Activated CD8-positive, alpha-beta T cell treated with anti-CD3 and anti-CD28 coated beads, Interleukin-2, amount 10 ng/mL, durations not matched to agents 7 days and 5 days (primary cell): Measurements from ENCODE around the gene PRKAG2. TPM values are rescaled to one million over a fixed set of nuclear protein-coding genes. Genes with fewer than 3 reads are reported as not detected.

Experiments used
- ATAC-seq: fragments of 150-1000 bp; cut with Tn5 transposase; one replicate; pipeline ENCODE4 v1.10.0; 2021; ENCODE audit warnings: moderate library complexity
- CTCF ChIA-PET: fragments of 350-600 bp; sonication (Branson Sonifier 250); formaldehyde crosslinking; loops from one replicate; lab custom pipeline; 2021; ENCODE audit warnings: antibody characterized with exemption; lab: Charles Lee
- POLR2A ChIA-PET: fragments of 350-600 bp; sonication (Branson Sonifier 250); formaldehyde crosslinking; loops from one replicate; lab custom pipeline; 2021; ENCODE audit warnings: antibody characterized with exemption; lab: Charles Lee
- DNase-seq: peaks from one replicate; pipeline ENCODE4 v3.0.0-alpha.2; 2020
- H3K27ac Mint-ChIP-seq: one replicate; pipeline ENCODE4 v1.8.0; 2021; ENCODE audit warnings: mild to moderate bottlenecking, mixed read lengths
- H3K27me3 Mint-ChIP-seq: one replicate; pipeline ENCODE4 v1.8.0; 2021; ENCODE audit warnings: low read depth, mixed read lengths
- H3K36me3 Mint-ChIP-seq: one replicate; pipeline ENCODE4 v1.8.0; 2021; ENCODE audit warnings: low read depth, mixed read lengths
- H3K4me1 Mint-ChIP-seq: one replicate; pipeline ENCODE4 v1.8.0; 2021; ENCODE audit warnings: low read depth, mixed read lengths
- H3K4me3 Mint-ChIP-seq: one replicate; pipeline ENCODE4 v1.8.0; 2021; ENCODE audit warnings: mild to moderate bottlenecking, mixed read lengths
- H3K9me3 Mint-ChIP-seq: one replicate; pipeline ENCODE4 v1.8.0; 2022; ENCODE audit warnings: mixed read lengths; ENCODE audit not compliant: insufficient read depth
- total RNA-seq, 2 experiments: library from RNA; stranded (reverse); gene quantifications; one replicate each; pipeline ENCODE4 v1.2.3, GENCODE V29; 2021

PRKAG2 gene
- total RNA-seq, 2 experiments from 2014 or later = 23.6 to 28.3 TPM

DNA sequence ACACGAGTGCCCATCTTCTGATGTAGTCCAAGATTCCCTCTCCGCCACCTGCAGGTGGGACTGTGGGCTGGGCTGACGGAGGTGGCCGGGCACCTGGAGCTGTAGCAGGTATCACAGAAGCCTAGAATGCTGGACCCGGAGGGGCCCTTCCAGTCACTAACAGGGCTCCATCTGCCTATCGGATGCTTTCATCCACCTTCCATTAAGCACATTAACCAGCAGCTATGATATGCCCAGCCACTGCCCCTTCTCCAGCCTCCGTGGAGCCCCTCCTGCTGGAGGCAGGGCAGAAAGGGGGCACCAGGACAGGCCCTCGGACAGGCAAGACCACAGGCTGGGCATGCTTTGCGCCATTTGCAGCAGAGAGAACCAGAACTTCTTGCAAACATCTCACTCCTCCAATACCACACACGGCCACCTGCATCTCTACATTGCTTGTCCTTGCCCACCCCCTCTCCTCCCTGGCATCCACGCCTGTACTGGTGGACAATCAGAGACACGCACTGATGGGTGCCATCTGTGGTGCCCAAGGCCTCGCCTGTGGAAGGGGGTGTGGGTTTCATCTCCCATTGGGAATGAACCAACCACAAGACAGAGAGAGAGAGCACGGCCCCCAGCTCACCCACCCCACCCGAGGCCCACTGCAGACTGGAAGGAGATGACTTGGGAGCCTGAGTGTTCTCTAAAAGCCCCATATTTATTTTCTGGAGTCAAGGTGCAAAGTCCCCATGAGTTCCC, 16.8 kb downstream of the PRKAG2 start:
- CTCF ChIA-PET = interaction anchor here (2.4 kb wide), 1 partner anchor 77 kb away, joined by 8 read pairs; no protein-coding TSS in a partner anchor
- Mint-ChIP-seq H3K4me1 (no peaks in the 10 kb centered on the region), H3K36me3 (no peaks in the 10 kb centered on the region), H3K27ac (no peak overlapping the region), H3K9me3 (no peaks in the 10 kb centered on the region), H3K4me3 (no peak overlapping the region), H3K27me3 (no peaks in the 10 kb centered on the region)
- POLR2A ChIA-PET = interaction anchor here (0.6 to 0.8 kb wide), 2 partner anchors 20 to 37 kb away, joined by 3 read pairs; no protein-coding TSS in a partner anchor
- DNase-seq (no peak), ATAC-seq (no peak)

DNA sequence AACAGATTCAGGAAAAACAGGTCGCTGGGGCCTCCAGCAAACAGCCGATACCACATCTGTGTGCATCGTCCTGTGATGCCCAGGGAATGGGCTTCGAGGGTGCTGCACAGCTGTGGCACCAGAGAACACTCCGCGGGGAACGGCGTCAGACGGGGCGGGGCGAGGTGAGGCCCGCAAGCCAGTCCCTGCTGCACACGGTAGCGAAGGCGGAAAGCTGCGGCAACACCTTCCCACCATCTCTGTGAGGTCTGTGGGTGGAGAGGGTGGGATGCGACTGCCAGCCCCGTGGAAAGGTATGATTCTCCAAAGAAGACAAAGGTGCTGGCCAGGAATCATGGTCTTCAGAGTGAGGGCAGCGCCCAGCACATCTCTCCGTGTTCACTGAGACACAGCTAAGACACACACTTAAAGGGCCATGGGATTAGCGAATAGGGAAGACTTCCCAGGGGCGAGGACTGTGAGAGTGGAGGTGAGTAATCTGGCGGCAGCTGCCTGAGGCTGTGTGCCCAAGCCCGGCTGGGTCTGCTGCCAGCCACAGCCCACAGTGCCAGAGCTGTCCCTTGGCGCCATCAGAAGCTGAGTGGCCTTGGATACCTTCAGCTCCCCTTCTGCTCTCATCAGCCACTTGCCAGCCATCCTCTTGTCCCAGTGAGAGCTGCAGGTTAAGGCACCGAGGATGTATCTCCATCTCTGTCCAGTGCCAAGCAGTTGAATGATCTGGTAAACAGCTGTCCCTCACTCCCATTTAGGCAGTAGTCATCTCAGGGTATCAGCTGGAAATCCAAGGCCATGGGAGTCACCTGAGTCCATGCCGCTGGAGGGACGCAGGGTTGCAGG, 17.6 kb downstream of the PRKAG2 start:
- CTCF ChIA-PET = interaction anchor here (1.0 to 2.4 kb wide), 2 partner anchors 21 to 77 kb away, joined by 4 to 8 read pairs; no protein-coding TSS in a partner anchor

DNA sequence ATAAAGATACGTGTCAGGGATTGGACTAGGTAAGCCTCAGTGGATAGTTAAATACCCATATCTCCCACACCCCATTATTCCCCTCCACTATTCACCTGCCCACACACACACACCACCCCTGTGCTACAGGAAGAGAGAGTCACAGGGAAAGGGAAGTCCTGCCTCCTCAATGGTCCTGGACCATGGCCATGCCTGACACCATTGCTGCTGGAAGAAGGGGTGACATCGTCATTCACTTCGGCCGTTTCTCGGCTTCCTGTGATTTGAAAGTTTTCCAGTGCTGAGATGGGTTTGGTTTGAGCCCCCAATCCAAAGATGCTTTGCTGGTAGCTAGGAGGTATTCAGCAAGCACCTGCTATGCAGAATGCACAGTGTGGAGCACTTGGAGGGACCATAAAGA, 18.5 kb downstream of the PRKAG2 start:
- H3K9me3 Mint-ChIP-seq = no peaks in the 10 kb centered on the region
- POLR2A ChIA-PET = no interaction called here
- no peak overlapping the region for H3K4me3 Mint-ChIP-seq
- no peaks in the 10 kb centered on the region for H3K27me3 Mint-ChIP-seq
- ATAC-seq (no peak), DNase-seq (no peak)
- H3K4me1 Mint-ChIP-seq = no peaks in the 10 kb centered on the region
- no peak overlapping the region for H3K27ac Mint-ChIP-seq
- no peaks in the 10 kb centered on the region for H3K36me3 Mint-ChIP-seq
- CTCF ChIA-PET = interaction anchor here (1.0 to 2.4 kb wide), 2 partner anchors 20 to 76 kb away, joined by 4 to 8 read pairs; no protein-coding TSS in a partner anchor

More for the DNA sequence above, 17.6 kb downstream of the PRKAG2 start:
- Mint-ChIP-seq H3K9me3 (no peaks in the 10 kb centered on the region), H3K4me1 (no peaks in the 10 kb centered on the region), H3K36me3 (no peaks in the 10 kb centered on the region), H3K27ac (no peak overlapping the region), H3K4me3 (no peak overlapping the region), H3K27me3 (no peaks in the 10 kb centered on the region)
- POLR2A ChIA-PET = interaction anchor here (0.6 to 0.8 kb wide), 2 partner anchors 19 to 37 kb away, joined by 3 read pairs; no protein-coding TSS in a partner anchor
- no peak for DNase-seq
- no peak for ATAC-seq

DNA sequence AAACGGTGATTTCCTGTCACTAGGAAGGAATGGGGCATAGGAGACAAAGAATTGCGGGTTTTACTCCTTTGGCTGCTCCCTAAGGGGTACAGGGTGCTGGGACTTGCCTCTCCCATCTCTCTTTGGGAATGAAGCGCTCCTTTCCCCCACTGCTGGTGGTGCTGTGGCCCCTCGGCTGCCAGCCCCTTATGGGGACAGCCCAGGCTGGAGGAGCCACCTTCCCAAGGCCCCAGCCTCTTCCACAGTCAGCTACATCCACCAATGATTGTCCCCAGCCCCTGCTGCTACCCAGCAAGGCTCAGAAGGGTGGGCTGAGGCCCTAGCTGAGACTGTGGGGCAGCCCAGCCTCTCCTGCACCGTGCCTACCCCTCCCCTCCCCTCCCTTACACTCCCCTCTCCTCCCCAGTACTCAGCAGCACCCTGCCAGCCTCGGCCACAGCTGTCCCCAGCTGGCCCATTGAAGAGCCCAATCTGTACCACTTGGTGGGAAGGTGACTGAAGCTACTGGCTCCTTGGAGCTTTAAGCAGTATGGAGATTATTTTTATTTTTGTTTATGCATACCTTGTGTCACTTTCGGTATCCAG, 19.0 kb downstream of the PRKAG2 start:
- no peak for DNase-seq
- ChIA-PET POLR2A (no interaction called here), CTCF (interaction anchor here (2.4 kb wide), 1 partner anchor 75 kb away, joined by 8 read pairs; no protein-coding TSS in a partner anchor)
- ATAC-seq = no peak
- Mint-ChIP-seq H3K4me3 (no peak overlapping the region), H3K9me3 (no peaks in the 10 kb centered on the region), H3K27ac (no peak overlapping the region), H3K27me3 (no peaks in the 10 kb centered on the region), H3K36me3 (no peaks in the 10 kb centered on the region), H3K4me1 (peaks cover under 1% of the 10 kb centered on the region)

DNA sequence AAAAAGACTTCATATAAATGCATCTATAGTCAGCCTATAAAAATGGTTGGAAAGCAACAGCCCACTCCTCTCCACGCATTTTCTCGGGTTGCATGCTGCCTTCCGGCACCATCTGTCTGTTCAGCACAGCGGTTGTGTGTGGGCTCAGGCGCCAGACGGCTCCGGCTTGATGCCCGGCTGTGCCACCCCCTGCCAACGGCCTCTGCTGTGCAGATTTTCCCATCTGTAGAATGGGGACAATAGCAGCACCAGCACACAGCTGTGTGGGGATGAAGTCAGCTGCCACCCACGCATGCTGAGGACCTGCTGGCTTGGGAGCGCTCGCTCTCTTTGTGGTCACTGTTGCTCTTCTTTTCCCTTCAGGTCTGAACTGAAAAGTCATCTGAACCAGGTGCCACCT, 19.5 kb downstream of the PRKAG2 start:
- ATAC-seq (no peak), DNase-seq (no peak)
- H3K27me3 Mint-ChIP-seq = no peaks in the 10 kb centered on the region
- H3K9me3 Mint-ChIP-seq = no peaks in the 10 kb centered on the region
- H3K4me3 Mint-ChIP-seq = no peak overlapping the region
- CTCF ChIA-PET = no interaction called here
- no peak overlapping the region for H3K27ac Mint-ChIP-seq
- POLR2A ChIA-PET = no interaction called here
- peaks cover 5% of the 10 kb centered on the region for H3K4me1 Mint-ChIP-seq
- H3K36me3 Mint-ChIP-seq = no peaks in the 10 kb centered on the region

DNA sequence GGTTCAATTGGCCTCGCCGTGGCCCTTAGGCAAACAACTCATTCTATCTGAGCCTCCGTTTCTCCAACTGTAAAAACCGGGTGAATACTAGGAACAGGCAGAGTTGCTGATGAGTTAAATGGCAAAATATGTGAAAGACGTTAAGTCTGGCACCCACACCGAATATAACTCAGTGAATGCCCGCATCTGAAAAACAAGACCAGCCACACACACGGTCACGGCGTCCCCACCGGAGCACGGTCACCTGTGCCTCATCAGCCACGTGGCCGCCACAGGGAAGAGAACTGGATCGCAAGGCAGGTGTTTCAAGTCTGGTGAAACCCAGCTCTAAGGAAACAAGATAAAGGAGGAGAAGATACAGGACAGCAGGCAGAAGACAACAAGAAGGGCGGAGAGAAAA, 20.4 kb downstream of the PRKAG2 start:
- Mint-ChIP-seq H3K27ac (no peak overlapping the region), H3K4me1 (peaks cover 14% of the 10 kb centered on the region), H3K9me3 (no peaks in the 10 kb centered on the region), H3K4me3 (no peak overlapping the region), H3K27me3 (no peaks in the 10 kb centered on the region), H3K36me3 (no peaks in the 10 kb centered on the region)
- CTCF ChIA-PET = interaction anchor here (1.1 kb wide), 1 partner anchor 74 kb away, joined by 3 read pairs; no protein-coding TSS in a partner anchor
- ATAC-seq = no peak
- POLR2A ChIA-PET = no interaction called here
- no peak for DNase-seq

DNA sequence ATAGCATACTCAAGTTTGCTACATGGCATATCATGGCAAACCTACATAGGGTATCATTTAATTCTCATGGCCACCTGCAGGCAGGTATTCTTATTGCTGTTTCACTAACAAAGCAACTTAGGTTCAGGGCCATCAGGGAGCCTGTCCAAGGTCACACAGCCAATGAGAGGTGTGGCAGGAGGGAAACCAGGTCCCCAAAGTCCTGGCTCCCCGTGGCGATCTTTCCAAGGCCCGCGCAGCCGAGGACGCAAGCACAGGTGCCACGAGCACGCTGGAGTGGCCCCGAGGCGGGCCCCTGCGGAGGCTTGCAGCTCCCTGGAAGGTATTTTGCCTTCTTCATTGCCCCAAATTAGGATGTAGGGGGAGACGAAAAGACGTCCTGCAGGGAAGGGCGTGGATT, 20.8 kb downstream of the PRKAG2 start:
- DNase-seq = no peak
- H3K4me1 Mint-ChIP-seq = peaks cover 18% of the 10 kb centered on the region
- CTCF ChIA-PET = interaction anchor here (1.1 kb wide), 1 partner anchor 73 kb away, joined by 3 read pairs; no protein-coding TSS in a partner anchor
- H3K27ac Mint-ChIP-seq = no peak overlapping the region
- no peaks in the 10 kb centered on the region for H3K27me3 Mint-ChIP-seq
- POLR2A ChIA-PET = no interaction called here
- ATAC-seq = no peak
- no peaks in the 10 kb centered on the region for H3K9me3 Mint-ChIP-seq
- H3K36me3 Mint-ChIP-seq = no peaks in the 10 kb centered on the region
- H3K4me3 Mint-ChIP-seq = no peak overlapping the region

DNA sequence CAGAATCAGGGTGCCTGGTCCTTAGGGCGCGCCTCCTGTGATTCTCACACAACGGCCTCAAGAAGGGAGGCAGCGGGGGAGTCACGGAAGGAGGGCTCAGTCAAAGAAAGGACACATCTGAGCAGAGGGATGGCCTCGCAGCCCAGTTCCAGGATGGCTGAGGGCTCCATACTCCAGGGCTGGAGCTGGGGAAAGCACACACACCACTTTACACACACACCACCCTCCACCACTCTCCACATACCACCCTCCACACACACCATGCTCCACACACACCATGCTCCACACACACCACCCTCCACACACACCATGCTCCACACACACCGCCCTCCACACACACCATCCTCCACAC, 22.2 kb downstream of the PRKAG2 start:
- Mint-ChIP-seq H3K27me3 (no peaks in the 10 kb centered on the region), H3K4me3 (no peak overlapping the region), H3K9me3 (no peaks in the 10 kb centered on the region), H3K36me3 (no peaks in the 10 kb centered on the region), H3K4me1 (peaks cover 25% of the 10 kb centered on the region), H3K27ac (no peak overlapping the region)
- CTCF ChIA-PET = no interaction called here
- no peak for DNase-seq
- no peak for ATAC-seq
- POLR2A ChIA-PET = no interaction called here

DNA sequence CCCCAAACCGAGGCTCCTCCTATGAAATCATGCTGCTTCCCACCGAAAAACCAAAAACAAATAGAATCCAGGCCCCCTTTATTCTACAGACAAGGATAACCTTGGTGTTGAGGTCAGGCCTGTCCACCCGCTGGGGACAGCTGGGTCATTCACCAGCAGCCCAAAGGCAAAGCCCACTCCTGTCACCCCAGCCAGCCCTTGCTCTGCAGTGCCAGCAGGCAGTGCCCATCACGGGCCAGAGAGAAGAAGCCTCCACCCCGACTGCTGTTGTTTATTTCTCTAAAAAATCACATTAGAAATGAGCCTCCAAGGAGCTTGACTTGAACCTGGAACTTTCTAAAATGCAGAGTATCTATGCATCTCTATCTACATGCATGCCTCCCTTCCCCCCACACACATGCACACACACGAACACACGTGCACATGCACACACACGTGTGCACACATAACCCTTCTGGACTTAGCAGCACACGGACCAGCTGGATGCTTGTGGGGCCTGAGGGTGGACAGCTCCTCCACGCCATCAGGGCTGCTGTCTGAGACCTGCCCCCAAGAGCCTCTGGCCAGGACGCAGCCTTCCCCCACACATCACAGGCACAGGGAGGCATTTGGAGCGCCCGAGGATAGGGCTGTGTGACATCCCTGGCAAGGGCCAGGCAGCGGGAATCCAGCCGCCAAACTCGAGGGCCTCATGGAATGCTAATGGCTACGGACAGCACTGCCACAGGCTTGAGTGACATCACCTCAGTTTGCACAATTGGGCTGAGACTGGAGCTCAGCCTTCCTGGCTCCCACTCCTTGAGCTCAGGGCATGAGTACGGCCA, 22.8 kb downstream of the PRKAG2 start:
- Mint-ChIP-seq H3K27ac (no peak overlapping the region), H3K36me3 (no peaks in the 10 kb centered on the region), H3K4me3 (no peak overlapping the region), H3K9me3 (no peaks in the 10 kb centered on the region), H3K4me1 (peaks cover 25% of the 10 kb centered on the region), H3K27me3 (no peaks in the 10 kb centered on the region)
- ChIA-PET CTCF (no interaction called here), POLR2A (no interaction called here)
- no peak for DNase-seq
- no peak for ATAC-seq

DNA sequence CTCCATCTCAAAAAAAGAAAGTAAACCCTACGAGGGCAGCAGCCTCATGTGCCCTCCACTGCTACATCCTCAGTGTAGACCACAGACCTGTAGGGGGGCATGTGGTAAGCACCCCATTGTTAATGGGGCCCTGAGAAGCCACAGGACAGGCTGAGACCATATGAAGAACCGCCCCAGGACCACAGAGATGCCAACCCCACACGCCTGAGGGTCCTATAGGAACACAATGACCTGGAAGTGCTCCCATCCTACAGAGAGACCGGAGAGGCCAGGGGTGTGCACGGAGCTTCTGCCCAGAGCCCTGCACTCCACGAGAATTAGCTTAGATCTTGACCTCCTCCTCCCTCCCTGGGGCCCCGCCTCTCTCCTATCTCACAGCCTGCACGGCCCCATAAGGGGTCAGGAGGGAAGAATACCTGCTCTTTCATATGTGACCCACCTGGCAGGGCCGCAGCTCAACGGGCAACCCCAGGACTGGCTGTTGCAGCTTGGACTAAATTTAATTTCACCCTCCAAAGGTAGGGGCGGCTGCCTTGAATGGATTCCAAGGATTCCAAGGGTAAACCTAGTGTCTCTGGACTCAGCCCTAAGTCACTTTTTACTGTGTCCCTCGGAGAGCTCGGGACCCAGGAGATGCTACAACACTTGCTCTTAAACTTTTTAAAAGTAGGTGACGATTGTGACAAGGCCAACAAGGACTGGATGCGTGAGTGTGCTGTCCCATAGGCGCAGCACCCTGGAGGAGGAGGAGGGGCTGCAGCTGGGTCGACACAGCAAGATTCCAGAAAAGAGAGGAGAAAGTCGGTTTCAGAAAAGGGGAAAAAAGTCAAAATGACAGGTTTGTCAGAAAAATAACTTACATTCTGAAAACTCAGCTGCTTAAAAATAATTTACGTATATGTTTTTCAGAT, 24.2 kb downstream of the PRKAG2 start:
- no peak overlapping the region for H3K27ac Mint-ChIP-seq
- no peak overlapping the region for H3K4me3 Mint-ChIP-seq

More for the DNA sequence above, 24.2 kb downstream of the PRKAG2 start:
- Mint-ChIP-seq H3K36me3 (no peaks in the 10 kb centered on the region), H3K4me1 (peaks cover 25% of the 10 kb centered on the region), H3K9me3 (no peaks in the 10 kb centered on the region), H3K27me3 (no peaks in the 10 kb centered on the region)
- ChIA-PET POLR2A (no interaction called here), CTCF (no interaction called here)
- ATAC-seq = no peak
- DNase-seq = no peak
